ENCODE data around the gene FTH1.

GRCh38 chr11:61927501-61927900 is 39.9 kb downstream of the FTH1 start:
- TF ChIP-seq JUND (IDR thresholded peaks at IDR 0.05) (no peak), SIN3A (IDR thresholded peaks at IDR 0.05; ENCODE audit: low read depth) (no peak), EZH2phosphoT487 (IDR thresholded peaks at IDR 0.05; ENCODE audit: borderline replicate concordance) (no peak), REST (IDR thresholded peaks at IDR 0.05; ENCODE audit: low read depth) (no peak), ATF3 (IDR thresholded peaks at IDR 0.05) (no peak), FOSL1 (IDR thresholded peaks at IDR 0.05; ENCODE audit: low read depth) (no peak), CTCF (IDR thresholded peaks at IDR 0.05 in 2 of 3, conservative IDR thresholded peaks at IDR 0.05 in 1 of 3; ENCODE audit: borderline replicate concordance in 1 of 3, insufficient read depth in 1 of 3, low read depth in 2 of 3, low read length in 2 of 3) (no peak), MAX (IDR thresholded peaks at IDR 0.05) (no peak), POLR2AphosphoS5 (IDR thresholded peaks at IDR 0.05; ENCODE audit: low read depth, low read length) (no peak), CEBPB (IDR thresholded peaks at IDR 0.05; ENCODE audit: low read depth) (no peak), EZH2 (IDR thresholded peaks at IDR 0.05) (no peak), CBX3 (IDR thresholded peaks at IDR 0.05; ENCODE audit: low read depth) (no peak), YY1 (IDR thresholded peaks at IDR 0.05; ENCODE audit: extremely low read depth, insufficient replicate concordance, low read depth, low read length) (no peak), ZBTB33 (IDR thresholded peaks at IDR 0.05; ENCODE audit: extremely low read depth, insufficient replicate concordance, low read length) (no peak)
